GM20000 (cell line): ENCODE data around the gene ZFHX3.
A peak's percentile ranks its signal among the peaks of the same experiment; 100 is the strongest.

Experiments used
- DNase-seq: peaks from one replicate; pipeline ENCODE4 v3.0.0; 2012; ENCODE audit warnings: low spot score
- TF ChIP-seq, protein P1 (sequence below): IDR thresholded peaks from 2 replicates; pipeline ENCODE4 v1.5.1; 2012; ENCODE audit warnings: mild to moderate bottlenecking, control low read depth; ENCODE audit errors: extremely low read depth, missing control alignments

The ZFHX3 gene

DNA sequence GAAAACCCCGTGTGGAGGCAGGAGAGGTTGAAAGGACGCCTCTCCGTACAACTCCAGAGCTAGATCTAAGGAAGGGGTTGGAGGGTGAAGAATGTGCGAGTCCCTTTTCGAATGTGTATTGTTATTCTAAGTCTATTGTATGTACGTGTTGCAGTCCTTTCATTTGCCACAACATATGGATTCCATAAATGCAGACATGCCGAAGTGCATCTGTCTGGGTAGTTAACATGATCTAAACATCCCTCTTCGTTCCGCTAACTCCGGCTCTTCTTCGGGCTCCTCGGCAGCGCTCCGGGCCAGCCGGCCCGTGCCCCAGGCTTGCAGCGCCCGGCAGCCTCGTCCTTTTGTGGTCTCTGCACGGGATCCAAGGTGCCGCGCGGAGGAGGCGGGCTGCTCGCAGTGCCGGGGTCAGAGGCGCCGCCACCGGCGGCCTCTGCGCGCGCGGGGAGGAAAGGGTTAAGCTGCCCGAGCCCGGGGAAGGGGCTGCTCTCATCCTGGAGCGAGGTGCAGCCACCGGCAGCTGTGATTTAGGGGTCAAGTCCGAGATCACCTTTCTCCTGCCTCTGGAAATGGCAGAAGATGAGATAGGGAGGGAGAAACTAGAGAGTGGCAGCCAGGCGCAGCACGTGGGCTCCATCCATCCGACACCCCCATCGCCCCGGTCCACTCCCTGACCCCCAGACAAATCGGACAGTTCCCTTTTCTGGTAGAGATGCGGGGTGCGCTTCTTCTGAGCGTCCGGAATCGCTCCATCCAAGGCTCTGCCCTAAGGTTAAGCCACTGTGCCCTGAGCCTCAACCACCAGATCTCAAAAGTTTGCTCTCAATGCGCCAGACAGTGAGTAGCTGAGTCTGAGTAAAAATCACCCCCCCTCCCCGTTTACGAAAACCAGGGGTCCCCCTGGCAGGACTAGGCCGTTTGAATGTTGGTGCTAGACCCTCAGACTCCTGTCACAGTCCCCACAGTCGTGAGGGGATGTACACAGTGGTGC is 15.1 kb upstream of the ZFHX3 start:
- DNase-seq = no peak
- TF ChIP-seq, protein P1, sequence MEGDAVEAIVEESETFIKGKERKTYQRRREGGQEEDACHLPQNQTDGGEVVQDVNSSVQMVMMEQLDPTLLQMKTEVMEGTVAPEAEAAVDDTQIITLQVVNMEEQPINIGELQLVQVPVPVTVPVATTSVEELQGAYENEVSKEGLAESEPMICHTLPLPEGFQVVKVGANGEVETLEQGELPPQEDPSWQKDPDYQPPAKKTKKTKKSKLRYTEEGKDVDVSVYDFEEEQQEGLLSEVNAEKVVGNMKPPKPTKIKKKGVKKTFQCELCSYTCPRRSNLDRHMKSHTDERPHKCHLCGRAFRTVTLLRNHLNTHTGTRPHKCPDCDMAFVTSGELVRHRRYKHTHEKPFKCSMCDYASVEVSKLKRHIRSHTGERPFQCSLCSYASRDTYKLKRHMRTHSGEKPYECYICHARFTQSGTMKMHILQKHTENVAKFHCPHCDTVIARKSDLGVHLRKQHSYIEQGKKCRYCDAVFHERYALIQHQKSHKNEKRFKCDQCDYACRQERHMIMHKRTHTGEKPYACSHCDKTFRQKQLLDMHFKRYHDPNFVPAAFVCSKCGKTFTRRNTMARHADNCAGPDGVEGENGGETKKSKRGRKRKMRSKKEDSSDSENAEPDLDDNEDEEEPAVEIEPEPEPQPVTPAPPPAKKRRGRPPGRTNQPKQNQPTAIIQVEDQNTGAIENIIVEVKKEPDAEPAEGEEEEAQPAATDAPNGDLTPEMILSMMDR = no peak

DNA sequence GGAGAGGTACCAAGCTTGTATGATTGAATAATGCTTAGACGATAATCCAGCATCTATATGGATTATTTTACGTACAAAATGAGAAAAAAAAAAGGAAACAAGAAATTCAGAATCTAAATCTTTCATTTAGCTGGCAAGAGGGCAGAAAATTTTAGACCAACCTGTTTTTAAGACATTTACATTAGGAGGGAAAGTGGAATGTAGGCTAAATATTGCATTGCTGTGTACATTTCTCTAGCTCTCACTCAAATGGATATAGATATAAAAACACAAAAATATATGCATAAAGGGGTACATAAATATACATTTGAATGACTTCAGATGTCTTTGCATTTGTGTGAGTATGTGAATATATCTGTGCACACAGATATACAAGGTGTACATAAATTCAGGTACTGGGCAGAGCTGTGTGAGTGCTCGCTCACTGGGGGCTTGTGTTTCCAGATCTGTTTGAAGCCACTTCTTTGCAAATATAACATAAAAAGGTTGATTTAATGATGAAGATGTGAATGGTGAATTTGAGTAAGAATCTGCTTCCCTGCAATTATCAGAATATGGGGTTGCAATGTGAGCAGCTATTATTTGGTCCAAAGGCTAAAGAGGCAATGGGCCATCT is 14.2 kb upstream of the ZFHX3 start:
- no peak for DNase-seq
- TF ChIP-seq, protein P1 = no peak

DNA sequence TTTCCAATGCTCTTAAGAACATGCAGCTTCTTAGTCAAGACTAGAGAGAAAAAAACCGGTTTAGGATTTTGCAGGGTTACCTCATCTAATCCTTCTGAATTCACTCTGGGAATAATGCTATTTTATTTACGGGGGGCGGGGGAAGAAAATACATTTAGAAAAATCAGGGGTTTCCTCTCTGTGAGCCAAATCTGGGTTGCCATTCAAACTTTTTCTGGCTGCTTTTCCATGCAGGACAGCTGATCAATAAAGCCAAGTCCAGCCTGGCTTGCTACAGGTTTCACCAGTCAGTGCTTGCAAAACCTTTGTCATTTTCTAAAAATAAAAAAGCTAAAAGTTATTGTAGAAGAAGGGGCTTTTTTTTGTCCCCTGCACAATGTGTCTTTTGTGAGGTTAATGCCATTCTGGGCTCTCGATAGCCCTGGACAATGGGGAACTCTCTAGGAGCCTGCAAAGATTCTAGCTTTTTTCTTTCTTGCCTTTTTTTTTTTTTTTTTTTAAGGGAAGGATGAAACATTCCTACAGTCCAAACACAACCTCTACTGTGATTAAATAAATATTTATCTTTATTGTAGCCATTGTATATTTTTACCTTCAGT is 13.1 kb upstream of the ZFHX3 start:
- DNase-seq = no peak
- TF ChIP-seq, protein P1 = no peak

DNA sequence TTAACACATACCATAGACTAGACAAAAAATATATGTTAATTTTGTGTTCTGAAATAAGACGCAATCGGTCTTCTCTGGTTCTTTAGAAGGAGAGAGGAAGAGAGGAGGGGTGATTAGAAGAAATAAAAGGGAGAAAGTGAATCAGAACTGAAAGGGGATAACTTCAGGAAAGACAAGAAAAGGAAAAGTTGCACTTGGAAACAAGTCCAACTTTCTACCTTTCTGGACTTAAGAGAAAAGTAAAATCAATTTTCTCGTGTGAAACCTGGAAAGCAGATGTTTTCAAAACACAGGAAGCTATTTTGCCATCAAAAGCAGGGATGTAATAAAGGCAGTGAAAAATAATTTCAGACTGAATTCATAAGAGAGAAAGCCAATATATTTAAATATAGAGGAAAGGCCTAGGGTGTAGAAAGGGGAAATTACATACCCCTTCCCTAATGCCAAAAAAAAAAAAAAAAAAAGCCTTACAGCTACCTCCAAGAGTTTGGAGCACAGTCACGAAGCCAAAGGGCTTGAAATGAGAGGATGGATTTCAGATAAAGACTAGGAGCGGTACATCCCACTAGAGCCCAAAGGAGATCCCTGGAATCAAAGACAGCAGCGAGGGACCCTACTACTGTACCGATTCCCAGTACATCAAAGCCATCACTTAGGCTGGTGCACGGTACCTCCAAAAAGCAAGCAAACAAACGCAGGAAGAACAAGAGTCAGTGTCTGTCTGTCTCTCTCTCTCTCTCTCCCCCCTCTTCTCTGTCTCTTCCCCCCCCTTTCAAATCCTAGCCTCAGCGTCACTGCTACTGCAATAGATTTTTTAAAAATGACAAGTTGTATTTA is 12.1 kb upstream of the ZFHX3 start:
- DNase-seq = no peak
- TF ChIP-seq, protein P1 = no peak

DNA sequence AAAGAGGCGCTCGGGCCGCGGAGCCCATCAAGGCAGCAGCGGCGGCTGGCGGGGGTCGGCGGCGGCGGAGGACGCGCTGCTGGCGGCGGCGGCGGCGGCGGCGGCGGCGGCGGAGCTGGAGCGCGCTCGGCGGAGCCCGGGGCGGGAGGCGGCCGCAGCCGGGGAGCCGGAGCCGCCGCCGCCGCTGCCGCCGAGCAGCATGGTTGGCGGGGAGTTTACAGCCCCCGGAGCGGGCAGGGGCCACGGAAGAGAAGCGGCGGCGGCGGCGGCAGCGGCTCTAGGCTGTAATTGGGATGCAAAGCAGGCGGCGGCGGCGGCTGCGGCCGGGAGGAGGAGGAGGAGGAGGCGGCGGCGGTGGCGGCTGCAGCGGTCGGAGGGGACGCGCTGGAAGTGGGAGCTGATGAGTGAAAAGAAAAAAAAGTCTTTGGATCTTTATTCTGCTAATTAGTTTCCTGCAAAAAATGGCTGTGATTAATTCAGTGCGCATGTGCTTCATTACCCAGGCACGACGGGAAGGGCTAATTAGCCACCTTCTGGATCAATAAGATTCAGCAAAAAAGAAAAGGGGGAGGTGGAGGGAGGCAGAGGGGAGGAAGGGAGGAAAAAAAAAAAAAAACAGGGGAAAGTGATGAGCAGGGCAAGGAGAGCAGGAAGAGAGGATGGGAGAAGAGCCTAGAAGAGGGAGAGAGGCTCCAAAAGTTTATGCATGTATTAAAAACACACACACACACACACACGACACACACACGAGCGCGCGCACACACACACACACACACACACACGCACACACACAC is 10.9 kb upstream of the ZFHX3 start:
- TF ChIP-seq, protein P1 = no peak
- peak; percentile 76 for DNase-seq

DNA sequence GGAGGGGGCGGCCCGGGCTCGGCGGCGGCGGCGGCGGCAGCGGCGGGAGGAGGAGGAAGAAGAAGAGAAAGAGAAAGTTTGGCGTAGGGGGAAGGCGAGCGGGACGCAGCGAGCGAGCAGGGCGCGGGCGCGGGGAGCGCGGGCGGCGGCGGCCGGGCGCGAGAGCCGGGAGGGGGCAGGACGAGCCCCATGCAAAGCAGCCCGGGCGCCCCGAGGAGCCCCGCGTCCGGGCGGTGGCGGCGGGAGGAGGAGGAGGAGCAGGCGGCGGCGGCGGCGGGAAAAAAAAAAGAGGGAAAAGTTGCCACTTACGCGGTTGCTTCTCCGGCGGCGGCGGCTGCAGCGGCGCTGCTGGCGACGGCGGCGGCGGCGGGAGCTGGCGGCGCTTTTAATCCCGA is 10.3 kb upstream of the ZFHX3 start:
- peak; percentile 92 for DNase-seq
- TF ChIP-seq, protein P1 = no peak
